Muscle layer of colon (tissue), 2 donors: ENCODE measurements around the gene DCST1.

Experiments
- H3K27ac ChIP-seq: one replicate; pipeline ENCODE4 v1.7.0; 2013; ENCODE audit warnings: low read depth, mild to moderate bottlenecking, low read length, moderate library complexity
- H3K27me3 ChIP-seq, 2 donors: one replicate each; pipeline ENCODE4 v1.7.0; 2013; ENCODE audit warnings: low read length in 2 of 2, mild to moderate bottlenecking in 2 of 2; ENCODE audit not compliant: insufficient read depth in 2 of 2, control insufficient read depth in 1 of 2
- H3K36me3 ChIP-seq: one replicate; pipeline ENCODE4 v1.7.0; 2013; ENCODE audit warnings: mild to moderate bottlenecking, low read length; ENCODE audit not compliant: insufficient read depth
- H3K4me1 ChIP-seq: one replicate; pipeline ENCODE4 v1.7.0; 2013; ENCODE audit warnings: mild to moderate bottlenecking, low read length; ENCODE audit not compliant: insufficient read depth
- H3K4me3 ChIP-seq, 2 donors: one replicate each; pipeline ENCODE4 v1.7.0; 2013; ENCODE audit warnings: low read length in 2 of 2, low read depth in 1 of 2, mild to moderate bottlenecking in 1 of 2, moderate library complexity in 1 of 2
- H3K9ac ChIP-seq: one replicate; pipeline ENCODE4 v1.7.0; 2013; ENCODE audit warnings: low read length
- H3K9me3 ChIP-seq: one replicate; pipeline ENCODE4 v1.7.0; 2013; ENCODE audit warnings: mild to moderate bottlenecking, low read length
- donor health status: abdominal sarcoma.
- donor health status: Adenocarcinoma of cecum.

Gene DCST1

GRCh38 chr1:155029513-155030242, 3.9 kb upstream of the DCST1 start:
- Histone ChIP-seq H3K4me1 (no peaks in the 10 kb centered on the region), H3K27me3 (no peaks in the 10 kb centered on the region), H3K9ac (no peak overlapping the region), H3K9me3 (no peaks in the 10 kb centered on the region), H3K36me3 (no peaks in the 10 kb centered on the region), H3K4me3 (no peak overlapping the region), H3K27ac (no peak overlapping the region)

- Histone ChIP-seq H3K27ac (no peak overlapping the region), H3K9me3 (no peaks in the 10 kb centered on the region), H3K27me3 (no peaks in the 10 kb centered on the region), H3K36me3 (no peaks in the 10 kb centered on the region), H3K9ac (no peak overlapping the region), H3K4me3 (no peak overlapping the region), H3K4me1 (no peaks in the 10 kb centered on the region)
Measured at GRCh38 chr1:155030243-155030795, 3.3 kb upstream of the DCST1 start.

GRCh38 chr1:155030899-155031298, 2.7 kb upstream of the DCST1 start:
- Histone ChIP-seq H3K9me3 (no peaks in the 10 kb centered on the region), H3K27ac (no peak overlapping the region), H3K36me3 (no peaks in the 10 kb centered on the region), H3K27me3 (no peaks in the 10 kb centered on the region), H3K4me1 (no peaks in the 10 kb centered on the region), H3K9ac (no peak overlapping the region), H3K4me3 (no peak overlapping the region)

- Histone ChIP-seq H3K36me3 (no peaks in the 10 kb centered on the region), H3K9me3 (no peaks in the 10 kb centered on the region), H3K27me3 (no peaks in the 10 kb centered on the region), H3K9ac (no peak overlapping the region), H3K4me3 (no peak overlapping the region), H3K27ac (no peak overlapping the region), H3K4me1 (no peaks in the 10 kb centered on the region)
Measured at GRCh38 chr1:155032886-155033285, 738 bp upstream of the DCST1 start.

GRCh38 chr1:155034318-155035208, 939 bp downstream of the DCST1 start:
- H3K27me3 ChIP-seq, result no peaks in the 10 kb centered on the region

GRCh38 chr1:155035936-155036335, 2.3 kb downstream of the DCST1 start:
- Histone ChIP-seq H3K9ac (no peak overlapping the region), H3K9me3 (no peaks in the 10 kb centered on the region), H3K27ac (no peak overlapping the region), H3K27me3 (no peaks in the 10 kb centered on the region), H3K36me3 (no peaks in the 10 kb centered on the region), H3K4me1 (no peaks in the 10 kb centered on the region), H3K4me3 (no peak overlapping the region)

More at GRCh38 chr1:155034318-155035208, 939 bp downstream of the DCST1 start:
- Histone ChIP-seq H3K27ac (no peak overlapping the region), H3K4me1 (no peaks in the 10 kb centered on the region), H3K9ac (no peak overlapping the region), H3K9me3 (no peaks in the 10 kb centered on the region), H3K36me3 (no peaks in the 10 kb centered on the region), H3K4me3 (no peak overlapping the region)

- no peaks in the 10 kb centered on the region for H3K27me3 ChIP-seq
- no peak overlapping the region for H3K9ac ChIP-seq
- H3K4me3 ChIP-seq, result no peak overlapping the region
- H3K4me1 ChIP-seq, result no peaks in the 10 kb centered on the region
- no peak overlapping the region for H3K27ac ChIP-seq
- H3K36me3 ChIP-seq, result no peaks in the 10 kb centered on the region
- H3K9me3 ChIP-seq, result no peaks in the 10 kb centered on the region
Measured at GRCh38 chr1:155037043-155037442, 3.4 kb downstream of the DCST1 start.

- Histone ChIP-seq H3K9ac (no peak overlapping the region), H3K27ac (no peak overlapping the region), H3K36me3 (no peaks in the 10 kb centered on the region), H3K27me3 (no peaks in the 10 kb centered on the region), H3K4me3 (no peak overlapping the region), H3K9me3 (no peaks in the 10 kb centered on the region), H3K4me1 (no peaks in the 10 kb centered on the region)
Measured at GRCh38 chr1:155037851-155038441, 4.3 kb downstream of the DCST1 start.

GRCh38 chr1:155038602-155039307, 5.1 kb downstream of the DCST1 start:
- H3K9ac ChIP-seq, result no peak overlapping the region
- H3K27me3 ChIP-seq, result no peaks in the 10 kb centered on the region
- H3K27ac ChIP-seq, result no peak overlapping the region

GRCh38 chr1:155039308-155039669, 5.7 kb downstream of the DCST1 start:
- no peak overlapping the region for H3K9ac ChIP-seq
- no peaks in the 10 kb centered on the region for H3K4me1 ChIP-seq
- no peaks in the 10 kb centered on the region for H3K27me3 ChIP-seq
- no peak overlapping the region for H3K4me3 ChIP-seq
- no peak overlapping the region for H3K27ac ChIP-seq
- H3K36me3 ChIP-seq, result no peaks in the 10 kb centered on the region
- no peaks in the 10 kb centered on the region for H3K9me3 ChIP-seq

More at GRCh38 chr1:155038602-155039307, 5.1 kb downstream of the DCST1 start:
- Histone ChIP-seq H3K4me1 (no peaks in the 10 kb centered on the region), H3K4me3 (no peak overlapping the region), H3K9me3 (no peaks in the 10 kb centered on the region), H3K36me3 (no peaks in the 10 kb centered on the region)
